Lung (tissue), 12 donors: ENCODE data around the gene WHRN. TPM values are rescaled to one million over a fixed set of nuclear protein-coding genes. Genes with fewer than 3 reads are reported as not detected.

Experiments
- ATAC-seq: fragments of 200-7000 bp; cut with Tn5 transposase; one replicate; pipeline ENCODE4 v1.9.1; 2020; ENCODE audit warnings: moderate number of reproducible peaks; ENCODE audit not compliant: insufficient read depth, low FRiP score
- DNase-seq, 3 donors: peaks; one replicate each; pipeline ENCODE4 v3.0.0-alpha.2; 2013 to 2017
- H3K27ac ChIP-seq, 2 donors: one replicate each; pipeline ENCODE4 v1.5.1; 2013; ENCODE audit warnings: mild to moderate bottlenecking in 2 of 2, moderate library complexity in 2 of 2, control low read depth in 1 of 2, inconsistent platforms in 1 of 2, low read depth in 1 of 2, low read length in 1 of 2
- H3K27me3 ChIP-seq, 3 donors: one replicate each; pipeline ENCODE4 v1.5.1; 2013; ENCODE audit warnings: low read length in 2 of 3; ENCODE audit not compliant: control insufficient read depth in 3 of 3, insufficient read depth in 3 of 3
- H3K36me3 ChIP-seq, 4 donors: one replicate each; pipeline ENCODE4 v1.5.1; 2013; ENCODE audit warnings: low read length in 4 of 4, mild to moderate bottlenecking in 1 of 4, moderate library complexity in 1 of 4; ENCODE audit not compliant: control insufficient read depth in 4 of 4, insufficient read depth in 4 of 4
- H3K4me1 ChIP-seq, 5 donors: one replicate each; pipeline ENCODE4 v1.5.1; 2013; ENCODE audit warnings: low read length in 5 of 5, mild to moderate bottlenecking in 2 of 5, moderate library complexity in 1 of 5; ENCODE audit not compliant: control insufficient read depth in 5 of 5, insufficient read depth in 5 of 5
- H3K4me3 ChIP-seq: one replicate; pipeline ENCODE4 v1.5.1; 2013; ENCODE audit warnings: mild to moderate bottlenecking, control low read depth, moderate library complexity
- H3K9ac ChIP-seq, 2 donors: one replicate each; pipeline ENCODE4 v1.5.1; 2013; ENCODE audit warnings: low read length in 2 of 2, control low read depth in 1 of 2; ENCODE audit not compliant: insufficient read depth in 1 of 2
- H3K9me3 ChIP-seq, 4 donors: one replicate each; pipeline ENCODE4 v1.5.1; 2013; ENCODE audit warnings: low read length in 3 of 4, mild to moderate bottlenecking in 1 of 4, moderate library complexity in 1 of 4; ENCODE audit not compliant: control insufficient read depth in 4 of 4, insufficient read depth in 3 of 4
- WGBS, 2 donors: extraction: QIAGEN DNeasy Blood & Tissue Kit; methylation state at CpG; one replicate each; pipeline ENCODE4 v1.1.7; 2013; 5-methylcytosine and 5-hydroxymethylcytosine counted together
- polyA plus RNA-seq, 2 donors: library from polyadenylated mRNA; stranded (reverse); fragments of 200-250 nt; gene quantifications; one replicate each; pipeline ENCODE4 v1.2.1, GENCODE V29; 2013
- total RNA-seq, 2 donors: library from RNA; depleted of rRNA in 1 of 2; stranded (reverse); fragments of >200 nt in 1 of 2; gene quantifications; one replicate each; pipeline ENCODE4 v1.2.1, GENCODE V29; 2014 to 2021
- TF ChIP-seq, protein P1 (sequence below): IDR thresholded peaks from 2 replicates; pipeline ENCODE4 v1.5.1; 2012; ENCODE audit warnings: mild to moderate bottlenecking; ENCODE audit errors: control extremely low read depth, extremely low read depth
- donor health status: control.
- donor health status: control.
- donor health status: Bipolar disorder and iron deficiency.
- donor health status: healthy.
- donor health status: DM: yes; HTN: yes; CAD: no.

The WHRN gene
- total and polyA plus RNA-seq, 4 donors = 3.1 to 11.7 (median 5.6) TPM

DNA sequence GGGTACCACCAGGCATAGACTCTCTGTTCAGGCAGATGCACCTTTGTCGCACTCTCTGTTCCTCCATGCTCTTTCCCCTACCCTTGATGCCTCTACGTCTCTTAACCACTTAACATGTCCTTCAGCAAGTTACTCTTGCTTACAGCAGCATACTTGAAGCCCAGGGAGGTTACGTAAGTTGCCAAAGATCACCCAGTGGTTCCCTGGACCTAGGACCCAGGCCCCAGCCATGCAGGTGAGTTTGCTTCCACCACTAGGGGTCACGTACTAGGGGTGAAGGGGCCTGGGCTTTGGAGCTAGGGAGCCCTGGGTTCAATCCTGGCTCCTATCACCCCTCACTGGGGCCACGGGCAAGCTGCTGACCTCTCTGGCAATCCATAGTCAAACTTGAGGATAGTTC lies 126.4 kb downstream of the WHRN start:
- H3K9ac ChIP-seq = no peak overlapping the region
- peaks cover 0 to 39% (median 31%) of the 10 kb centered on the region in 4 donors for H3K36me3 ChIP-seq
- ATAC-seq = no peak
- no peaks in the 10 kb centered on the region for H3K9me3 ChIP-seq
- H3K27me3 ChIP-seq = no peaks in the 10 kb centered on the region
- TF ChIP-seq, protein P1, sequence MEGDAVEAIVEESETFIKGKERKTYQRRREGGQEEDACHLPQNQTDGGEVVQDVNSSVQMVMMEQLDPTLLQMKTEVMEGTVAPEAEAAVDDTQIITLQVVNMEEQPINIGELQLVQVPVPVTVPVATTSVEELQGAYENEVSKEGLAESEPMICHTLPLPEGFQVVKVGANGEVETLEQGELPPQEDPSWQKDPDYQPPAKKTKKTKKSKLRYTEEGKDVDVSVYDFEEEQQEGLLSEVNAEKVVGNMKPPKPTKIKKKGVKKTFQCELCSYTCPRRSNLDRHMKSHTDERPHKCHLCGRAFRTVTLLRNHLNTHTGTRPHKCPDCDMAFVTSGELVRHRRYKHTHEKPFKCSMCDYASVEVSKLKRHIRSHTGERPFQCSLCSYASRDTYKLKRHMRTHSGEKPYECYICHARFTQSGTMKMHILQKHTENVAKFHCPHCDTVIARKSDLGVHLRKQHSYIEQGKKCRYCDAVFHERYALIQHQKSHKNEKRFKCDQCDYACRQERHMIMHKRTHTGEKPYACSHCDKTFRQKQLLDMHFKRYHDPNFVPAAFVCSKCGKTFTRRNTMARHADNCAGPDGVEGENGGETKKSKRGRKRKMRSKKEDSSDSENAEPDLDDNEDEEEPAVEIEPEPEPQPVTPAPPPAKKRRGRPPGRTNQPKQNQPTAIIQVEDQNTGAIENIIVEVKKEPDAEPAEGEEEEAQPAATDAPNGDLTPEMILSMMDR = no peak
- no peak overlapping the region for H3K4me3 ChIP-seq
- H3K4me1 ChIP-seq = peaks cover 4 to 12% (median 6%) of the 10 kb centered on the region in 5 donors
- DNase-seq = no peak
- H3K27ac ChIP-seq = no peak overlapping the region
- WGBS, 2 donors = 84 to 90% methylated on average over 5 of the region's 5 CpGs

DNA sequence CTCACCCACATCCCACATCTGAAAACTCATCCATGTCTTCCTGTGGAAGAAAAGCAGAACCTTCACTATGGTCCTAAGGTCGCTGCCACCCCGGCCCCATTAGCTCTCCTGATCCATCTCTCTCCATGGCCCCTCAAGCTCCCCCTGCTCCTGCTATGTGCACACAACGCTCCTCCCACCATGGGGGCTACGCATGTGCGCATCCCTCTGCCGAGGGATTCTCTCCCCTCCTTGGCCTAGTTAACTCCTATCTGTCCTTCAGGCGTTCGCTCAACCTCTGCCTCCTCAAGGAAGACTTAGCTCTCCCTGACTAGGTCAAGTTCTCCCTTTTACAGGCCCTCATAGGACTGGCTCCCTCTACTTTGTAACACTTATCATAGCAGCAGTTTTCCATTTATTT lies 127.3 kb downstream of the WHRN start:
- Histone ChIP-seq H3K4me3 (no peak overlapping the region), H3K9ac (no peak overlapping the region), H3K36me3 (peaks cover 0 to 44% (median 35%) of the 10 kb centered on the region in 4 donors), H3K27me3 (no peaks in the 10 kb centered on the region), H3K27ac (no peak overlapping the region), H3K4me1 (peaks cover 0 to 4% (median 3%) of the 10 kb centered on the region in 5 donors), H3K9me3 (no peaks in the 10 kb centered on the region)
- WGBS, 2 donors = 90 to 93% methylated on average over 8 of the region's 8 CpGs
- TF ChIP-seq, protein P1 = no peak
- no peak for DNase-seq
- ATAC-seq = no peak

DNA sequence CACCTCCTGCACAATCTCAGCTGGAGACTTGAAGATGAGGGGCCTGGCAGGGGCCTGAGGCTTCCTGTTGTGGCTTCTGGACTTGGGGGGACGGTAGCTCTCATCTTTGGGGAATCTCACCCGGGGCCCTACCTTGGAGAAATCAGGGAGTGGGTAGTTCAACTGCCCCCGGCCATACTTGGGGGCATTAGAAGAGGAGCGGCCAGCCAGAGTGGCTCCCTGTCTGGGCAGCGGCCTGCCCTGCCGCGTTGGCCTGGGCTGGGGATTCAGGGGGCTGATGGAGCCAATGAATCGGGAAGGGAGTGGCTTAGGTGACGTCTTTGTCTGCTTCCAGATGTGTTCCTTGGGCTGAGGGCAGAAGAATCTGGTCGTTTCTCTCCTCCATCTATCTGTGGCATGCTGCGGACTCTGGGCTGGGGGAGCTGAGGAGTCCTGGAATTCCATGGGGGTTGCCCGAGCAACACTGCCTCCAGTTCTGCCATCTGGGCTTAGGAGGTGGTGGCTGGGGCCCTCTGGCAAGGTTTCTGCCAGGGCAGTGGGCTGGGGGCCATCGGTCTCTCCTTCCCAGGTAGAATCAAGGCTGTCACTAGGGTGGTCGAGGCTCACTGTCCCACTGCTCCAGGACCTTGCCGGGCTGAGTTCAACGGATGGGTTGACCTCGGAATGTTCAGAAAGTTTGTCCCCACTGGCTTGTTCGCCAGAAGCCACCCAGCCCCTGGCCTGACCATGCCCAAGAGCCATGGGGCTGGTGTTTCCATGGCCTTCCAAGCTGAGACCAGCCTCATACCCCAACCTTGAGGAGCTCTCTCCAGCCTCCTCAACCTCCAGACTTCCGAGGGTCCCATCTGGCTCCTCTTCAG lies 128.5 kb downstream of the WHRN start:
- TF ChIP-seq, protein P1 = no peak
- 93 to 94% methylated on average over 19 of the region's 19 CpGs for WGBS, 2 donors
- no peak for ATAC-seq
- H3K9me3 ChIP-seq = no peaks in the 10 kb centered on the region
- no peaks in the 10 kb centered on the region for H3K27me3 ChIP-seq
- H3K4me3 ChIP-seq = no peak overlapping the region
- H3K36me3 ChIP-seq = peaks cover 0 to 46% (median 35%) of the 10 kb centered on the region in 4 donors
- peaks cover 0 to 9% (median 4%) of the 10 kb centered on the region in 5 donors for H3K4me1 ChIP-seq
- DNase-seq = no peak
- H3K27ac ChIP-seq = no peak overlapping the region
- H3K9ac ChIP-seq = no peak overlapping the region
